AG09309 (cell line): ENCODE measurements around the gene TREML2.

Experiments
- DNase-seq: peaks from one replicate; pipeline ENCODE4 v3.0.0-alpha.2; 2010; ENCODE audit warnings: low read depth
- H3K4me3 ChIP-seq: 2 replicates; pipeline ENCODE4 v1.5.1; 2011; ENCODE audit warnings: mild to moderate bottlenecking, low read depth, low read length, moderate library complexity; ENCODE audit not compliant: control insufficient read depth
- CTCF ChIP-seq: IDR thresholded peaks from 2 replicates; pipeline ENCODE4 v1.5.1; 2011; ENCODE audit warnings: mild to moderate bottlenecking, low read depth, low read length, inconsistent platforms; ENCODE audit not compliant: insufficient read depth, control insufficient read depth; ENCODE audit errors: missing control alignments

Gene TREML2

DNA sequence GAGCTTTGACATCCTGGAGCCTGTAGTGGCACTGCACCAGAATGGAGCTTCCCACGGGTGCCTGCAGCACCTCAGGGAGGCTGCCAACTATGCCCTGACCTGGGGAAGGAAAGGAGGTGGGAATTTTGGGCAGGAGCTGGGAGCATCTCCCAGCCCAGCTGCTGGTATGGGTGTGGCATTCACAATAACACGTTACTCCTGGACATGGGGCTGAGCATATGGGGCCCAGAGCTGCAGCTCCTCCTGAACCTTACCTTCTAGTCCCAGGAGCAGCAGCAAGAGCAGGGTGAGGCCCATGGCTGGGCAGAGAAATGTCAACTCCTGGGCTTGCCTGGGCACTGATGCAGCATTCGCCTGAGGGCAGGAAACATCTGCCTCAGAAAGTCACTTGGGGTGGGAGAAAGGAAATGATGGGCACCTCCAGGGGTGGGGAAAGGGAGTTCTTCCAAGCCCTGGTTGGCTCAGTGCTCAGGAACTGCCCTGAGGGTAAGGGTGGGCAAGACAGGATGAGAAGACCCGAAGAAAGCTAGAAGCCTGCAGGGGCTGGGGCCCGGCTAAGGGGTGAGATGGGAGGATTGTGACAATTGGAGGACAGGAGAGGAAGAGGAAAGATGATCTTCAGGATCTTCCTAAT is 46.8 kb downstream of the TREML2 start, which contains the start of gene TREML1:
Gene TREML1 (minus strand): TSS at position 356 of the 634 bp plus-strand sequence. CDS start 59 bp downstream, at position 297.
- H3K4me3 ChIP-seq, result no peak within 1 kb of the TSS
- no peak for DNase-seq
- no peak for TF ChIP-seq CTCF

- no peak for DNase-seq
- no peak for TF ChIP-seq CTCF
- H3K4me3 ChIP-seq, result no peak overlapping the region
Observed at GRCh38 chr6:41153451-41153850, 47.5 kb downstream of the TREML2 start.

- no peak for DNase-seq
Observed at GRCh38 chr6:41150671-41151070, 50.3 kb downstream of the TREML2 start.

GRCh38 chr6:41147917-41148316 is 53.0 kb downstream of the TREML2 start:
- H3K4me3 ChIP-seq, result no peak overlapping the region
- no peak for DNase-seq
- no peak for TF ChIP-seq CTCF

More at GRCh38 chr6:41150671-41151070, 50.3 kb downstream of the TREML2 start:
- TF ChIP-seq CTCF, result no peak
- H3K4me3 ChIP-seq, result no peak overlapping the region
